Peyer's patch (tissue), 4 donors: ENCODE measurements around the gene ISOC2.

Source experiments
- CTCF ChIP-seq, 6 experiments: fragments of 450-650 bp in 4 of 6; fragments of 200-600 bp in 2 of 6; sonication (generic) in 1 of 6; IDR thresholded peaks; one replicate each; pipeline ENCODE4 v1.5.1; 2017 to 2019; ENCODE audit warnings: antibody characterized with exemption in 6 of 6, mild to moderate bottlenecking in 3 of 6, moderate library complexity in 1 of 6
- POLR2A ChIP-seq, 2 donors: fragments of 450-650 bp; IDR thresholded peaks; one replicate each; pipeline ENCODE4 v1.5.1; 2017; ENCODE audit warnings: antibody characterized with exemption in 2 of 2, mild to moderate bottlenecking in 2 of 2, moderate library complexity in 2 of 2

DNA sequence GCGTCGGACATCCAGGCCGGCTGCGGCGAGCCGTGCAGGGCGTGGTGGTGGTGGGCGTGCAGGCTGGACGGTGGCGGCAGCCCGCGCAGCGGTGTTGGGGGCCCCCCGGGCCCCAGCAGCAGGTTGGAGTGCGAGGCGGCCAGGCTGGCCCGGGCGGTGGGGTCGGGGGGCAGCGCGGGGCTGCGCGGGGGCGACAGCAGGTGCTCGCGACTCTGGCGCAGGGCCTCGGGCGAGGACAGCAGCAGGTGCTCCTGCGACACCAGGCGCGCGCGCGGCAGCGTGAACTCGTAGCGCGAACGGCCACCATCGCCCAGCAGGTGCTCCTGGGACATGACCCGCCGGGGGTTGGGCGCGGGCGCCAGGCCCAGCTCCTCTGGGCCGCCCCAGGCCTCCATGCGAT lies 28.1 kb downstream of the ISOC2 start:
- no peak for TF ChIP-seq CTCF (IDR thresholded peaks at IDR 0.05)
- TF ChIP-seq POLR2A (IDR thresholded peaks at IDR 0.05) = no peak
